ENCODE results near the gene LMLN. TPM values are rescaled to one million over a fixed set of nuclear protein-coding genes. Genes with fewer than 3 reads are reported as not detected.

Gene LMLN
- total RNA-seq, 1 donor from 2014 or later = 18.9 TPM

DNA sequence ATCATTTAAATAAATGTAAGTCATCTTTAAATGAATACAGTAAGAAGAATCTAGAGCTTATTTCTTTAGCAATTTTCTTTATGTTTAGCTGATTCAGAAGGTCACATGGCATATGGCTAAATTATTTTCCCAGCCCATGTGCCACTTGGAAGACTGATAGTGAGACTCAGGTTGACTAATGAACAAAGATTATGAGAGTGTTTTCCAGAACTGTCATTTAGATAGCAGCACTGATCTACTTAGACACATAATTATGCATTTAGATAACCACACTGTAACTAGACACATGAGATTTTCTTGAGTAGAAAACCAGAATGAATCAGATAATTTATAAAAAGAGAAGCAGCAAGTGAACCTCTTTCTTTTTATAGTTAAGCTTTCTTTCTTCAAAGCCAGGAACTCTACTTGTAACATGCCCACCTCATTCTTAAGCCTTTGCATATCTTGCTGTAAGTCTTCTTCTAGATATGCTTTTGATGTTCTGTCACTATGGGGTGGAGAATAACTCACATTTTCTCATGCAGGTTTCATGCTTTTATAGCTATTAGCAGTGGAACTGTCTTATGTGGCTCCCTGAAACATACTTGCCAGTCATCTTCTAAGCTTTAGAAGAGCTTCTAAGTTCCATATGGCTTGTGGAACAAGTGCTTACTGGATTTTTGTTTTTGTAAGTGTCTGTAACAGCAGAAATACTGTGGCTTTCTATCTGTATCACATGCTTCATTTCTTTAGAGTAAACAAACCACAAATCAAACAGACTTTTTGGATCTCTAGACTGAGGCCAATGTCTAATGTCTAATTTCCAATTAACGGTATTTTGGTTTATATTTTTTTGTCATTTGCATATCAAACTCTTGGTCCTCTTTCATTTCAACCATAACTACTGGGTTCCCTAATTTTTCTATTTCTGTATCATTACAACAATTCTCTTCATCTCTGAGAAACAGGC lies 101.4 kb downstream of the LMLN start:
- H3K4me1 ChIP-seq = no peaks in the 10 kb centered on the region
- no peaks in the 10 kb centered on the region for H3K27me3 ChIP-seq
- H3K27ac ChIP-seq = no peak overlapping the region
- intact Hi-C loops (cut with DNase I) = no loop called here
- H3K9me3 ChIP-seq = no peaks in the 10 kb centered on the region
- no peak overlapping the region for H3K4me3 ChIP-seq
- TF ChIP-seq, protein P1, sequence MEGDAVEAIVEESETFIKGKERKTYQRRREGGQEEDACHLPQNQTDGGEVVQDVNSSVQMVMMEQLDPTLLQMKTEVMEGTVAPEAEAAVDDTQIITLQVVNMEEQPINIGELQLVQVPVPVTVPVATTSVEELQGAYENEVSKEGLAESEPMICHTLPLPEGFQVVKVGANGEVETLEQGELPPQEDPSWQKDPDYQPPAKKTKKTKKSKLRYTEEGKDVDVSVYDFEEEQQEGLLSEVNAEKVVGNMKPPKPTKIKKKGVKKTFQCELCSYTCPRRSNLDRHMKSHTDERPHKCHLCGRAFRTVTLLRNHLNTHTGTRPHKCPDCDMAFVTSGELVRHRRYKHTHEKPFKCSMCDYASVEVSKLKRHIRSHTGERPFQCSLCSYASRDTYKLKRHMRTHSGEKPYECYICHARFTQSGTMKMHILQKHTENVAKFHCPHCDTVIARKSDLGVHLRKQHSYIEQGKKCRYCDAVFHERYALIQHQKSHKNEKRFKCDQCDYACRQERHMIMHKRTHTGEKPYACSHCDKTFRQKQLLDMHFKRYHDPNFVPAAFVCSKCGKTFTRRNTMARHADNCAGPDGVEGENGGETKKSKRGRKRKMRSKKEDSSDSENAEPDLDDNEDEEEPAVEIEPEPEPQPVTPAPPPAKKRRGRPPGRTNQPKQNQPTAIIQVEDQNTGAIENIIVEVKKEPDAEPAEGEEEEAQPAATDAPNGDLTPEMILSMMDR (IDR thresholded peaks at IDR 0.05) = no peak
- TF ChIP-seq POLR2A (IDR thresholded peaks at IDR 0.05) = no peak
- TF ChIP-seq POLR2AphosphoS5 (IDR thresholded peaks at IDR 0.05; ENCODE audit: insufficient read depth in 1 of 2, low read depth in 1 of 2) = no peak
- no peaks in the 10 kb centered on the region for H3K36me3 ChIP-seq
- DNase-seq (ENCODE audit: extremely low spot score in 2 of 2) = no peak

DNA sequence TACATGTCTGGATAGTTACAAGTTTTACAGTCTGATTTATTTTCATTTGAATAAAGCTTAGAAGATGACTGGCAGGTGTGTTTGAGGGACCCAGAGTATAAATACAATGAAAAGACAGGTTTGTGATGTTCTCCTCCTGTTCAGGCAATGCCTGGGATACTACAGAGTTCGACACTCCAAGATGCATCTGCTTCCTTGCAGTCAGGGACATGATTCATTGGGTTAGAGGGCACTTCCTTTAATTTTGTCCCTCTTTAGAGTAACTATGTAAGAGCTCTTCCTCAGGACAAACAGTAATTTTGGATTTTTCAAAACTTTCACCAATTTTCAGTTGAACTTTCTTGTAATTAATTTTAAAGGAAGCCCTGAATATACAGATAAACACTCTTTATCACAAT lies 102.0 kb downstream of the LMLN start:
- no peak for DNase-seq (ENCODE audit: extremely low spot score in 2 of 2)
- no peaks in the 10 kb centered on the region for H3K4me1 ChIP-seq
- no peaks in the 10 kb centered on the region for H3K9me3 ChIP-seq
- H3K27ac ChIP-seq = no peak overlapping the region
- no peak overlapping the region for H3K4me3 ChIP-seq
- H3K36me3 ChIP-seq = no peaks in the 10 kb centered on the region
- no peaks in the 10 kb centered on the region for H3K27me3 ChIP-seq
- intact Hi-C loops (cut with DNase I) = no loop called here
- TF ChIP-seq POLR2AphosphoS5 (IDR thresholded peaks at IDR 0.05; ENCODE audit: insufficient read depth in 1 of 2, low read depth in 1 of 2) = no peak
- TF ChIP-seq, protein P1 (IDR thresholded peaks at IDR 0.05) = no peak
- TF ChIP-seq POLR2A (IDR thresholded peaks at IDR 0.05) = no peak

DNA sequence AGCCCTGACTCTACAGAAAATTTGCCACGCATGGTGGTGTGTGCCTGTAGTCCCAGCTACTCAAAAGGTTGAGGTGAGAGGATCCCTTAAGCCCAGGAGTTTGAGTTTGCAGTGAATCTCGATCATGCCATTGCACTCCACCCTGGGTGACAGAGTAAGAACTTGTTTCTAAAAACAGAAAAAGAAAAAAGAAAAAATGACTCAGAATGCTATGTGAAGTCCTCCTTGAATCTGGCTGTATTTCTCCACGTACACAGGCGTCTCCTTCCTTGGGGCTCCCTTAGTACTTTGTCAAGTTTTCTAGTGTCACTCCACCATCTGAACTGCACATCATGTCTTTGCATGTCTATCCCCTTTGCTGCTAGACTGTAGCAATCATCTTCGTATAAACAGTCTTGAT lies 104.4 kb downstream of the LMLN start:
- Histone ChIP-seq H3K27me3 (no peaks in the 10 kb centered on the region), H3K9me3 (no peaks in the 10 kb centered on the region), H3K4me1 (no peaks in the 10 kb centered on the region), H3K36me3 (no peaks in the 10 kb centered on the region), H3K27ac (no peak overlapping the region), H3K4me3 (no peak overlapping the region)
- TF ChIP-seq POLR2A (IDR thresholded peaks at IDR 0.05) (no peak), POLR2AphosphoS5 (IDR thresholded peaks at IDR 0.05; ENCODE audit: insufficient read depth in 1 of 2, low read depth in 1 of 2) (no peak)
- TF ChIP-seq, protein P1 (IDR thresholded peaks at IDR 0.05) = no peak
- intact Hi-C loops (cut with DNase I) = no loop called here
- DNase-seq (ENCODE audit: extremely low spot score in 2 of 2) = no peak

DNA sequence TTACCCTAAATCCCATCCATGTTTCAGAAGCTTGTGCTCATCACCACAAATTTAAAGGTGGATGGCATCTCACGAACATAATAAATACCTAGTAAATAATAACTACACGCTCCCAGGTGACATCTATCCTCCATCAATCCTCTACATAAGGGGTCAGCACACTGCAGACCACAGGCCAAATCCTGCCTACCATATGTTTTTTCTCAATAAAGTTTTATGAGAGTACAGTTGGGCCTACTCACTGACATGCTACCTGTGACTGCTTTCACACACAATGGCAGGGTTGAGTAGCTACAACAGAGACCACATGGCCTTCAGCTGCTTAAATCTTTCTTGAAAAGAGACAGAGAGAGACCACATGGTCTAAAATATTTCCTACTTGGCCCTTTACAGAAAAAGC lies 105.9 kb downstream of the LMLN start:
- Histone ChIP-seq H3K4me3 (no peak overlapping the region), H3K36me3 (no peaks in the 10 kb centered on the region), H3K9me3 (no peaks in the 10 kb centered on the region), H3K4me1 (no peaks in the 10 kb centered on the region), H3K27ac (no peak overlapping the region), H3K27me3 (no peaks in the 10 kb centered on the region)
- DNase-seq (ENCODE audit: extremely low spot score in 2 of 2) = no peak
- TF ChIP-seq, protein P1 (IDR thresholded peaks at IDR 0.05) = no peak
- no peak for TF ChIP-seq POLR2AphosphoS5 (IDR thresholded peaks at IDR 0.05; ENCODE audit: insufficient read depth in 1 of 2, low read depth in 1 of 2)
- TF ChIP-seq POLR2A (IDR thresholded peaks at IDR 0.05) = no peak
- intact Hi-C loops (cut with DNase I) = no loop called here

DNA sequence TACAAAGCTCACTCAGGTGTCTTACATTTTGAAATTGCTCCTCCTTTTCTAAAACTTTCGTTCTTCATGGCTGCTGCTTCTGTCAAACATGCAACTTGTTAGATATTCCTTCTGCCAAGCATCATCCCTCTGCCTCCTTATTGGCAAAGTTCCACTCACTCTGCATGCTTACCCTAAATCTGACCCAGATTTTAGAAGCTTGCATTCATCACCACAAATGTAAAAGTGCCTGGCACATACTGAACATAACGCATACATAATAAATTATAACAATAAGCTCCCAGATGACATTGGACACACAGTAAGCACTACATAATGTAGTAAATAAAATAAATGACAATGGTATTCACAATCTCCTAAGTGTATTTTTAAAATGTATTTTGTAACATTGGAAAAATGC lies 107.4 kb downstream of the LMLN start:
- Histone ChIP-seq H3K4me1 (no peaks in the 10 kb centered on the region), H3K9me3 (no peaks in the 10 kb centered on the region), H3K27me3 (no peaks in the 10 kb centered on the region), H3K4me3 (no peak overlapping the region), H3K36me3 (no peaks in the 10 kb centered on the region), H3K27ac (no peak overlapping the region)
- TF ChIP-seq POLR2A (IDR thresholded peaks at IDR 0.05) = no peak
- DNase-seq (ENCODE audit: extremely low spot score in 2 of 2) = no peak
- intact Hi-C loops (cut with DNase I) = no loop called here
